Caco-2 (cell line): ENCODE data around the gene AGL. TPM values are rescaled to one million over a fixed set of nuclear protein-coding genes. Genes with fewer than 3 reads are reported as not detected.

Experiments used
- BruUV-seq: library from RNA; stranded (reverse); fragments of 400-500 nt; replicated peaks from 2 replicates; lab custom pipeline; 2021; lab: Mats Ljungman, UMichigan
- CTCF ChIA-PET: fragments of 300-600 bp; sonication (Branson Sonifier 250); formaldehyde crosslinking; loops from one replicate; lab custom pipeline; 2022; ENCODE audit warnings: antibody characterized with exemption; lab: Charles Lee
- POLR2A ChIA-PET: fragments of 300-600 bp; sonication (Branson Sonifier 250); formaldehyde crosslinking; loops from one replicate; lab custom pipeline; 2022; ENCODE audit warnings: antibody characterized with exemption; lab: Charles Lee
- DNase-seq, 2 experiments: peaks; one replicate each; pipeline versions ENCODE4 v3.0.0 to v3.0.0-alpha.2; 2020 to 2022
- H3K27me3 ChIP-seq: replicated peaks from 2 replicates; pipeline ENCODE4 v1.6.0; 2011; ENCODE audit warnings: low read length; ENCODE audit not compliant: control insufficient read depth, insufficient read depth
- H3K36me3 ChIP-seq: 2 replicates; pipeline ENCODE4 v1.5.1; 2011; ENCODE audit warnings: low read length; ENCODE audit not compliant: control insufficient read depth, insufficient read depth
- H3K4me1 ChIP-seq: fragments of 250-450 bp; sonication (Bioruptor Pico); 2 replicates; pipeline ENCODE4 v1.5.1; 2020; ENCODE audit warnings: mild to moderate bottlenecking
- H3K4me3 ChIP-seq: 2 replicates; pipeline ENCODE4 v1.5.1; 2011; ENCODE audit warnings: low read depth, mild to moderate bottlenecking, control low read depth, low read length
- H3K9me3 ChIP-seq: fragments of 250-450 bp; sonication (Bioruptor Pico); 2 replicates; pipeline ENCODE4 v1.5.1; 2020; ENCODE audit warnings: mild to moderate bottlenecking, moderate library complexity
- H3K27ac Mint-ChIP-seq: one replicate; pipeline ENCODE4 v1.8.0; 2022; ENCODE audit warnings: mixed read lengths; ENCODE audit not compliant: unreplicated experiment
- H3K27me3 Mint-ChIP-seq: one replicate; pipeline ENCODE4 v1.8.0; 2022; ENCODE audit warnings: mixed read lengths; ENCODE audit not compliant: insufficient read depth, unreplicated experiment
- H3K36me3 Mint-ChIP-seq: one replicate; pipeline ENCODE4 v1.8.0; 2022; ENCODE audit warnings: mild to moderate bottlenecking, mixed read lengths; ENCODE audit not compliant: insufficient read depth, unreplicated experiment
- H3K4me1 Mint-ChIP-seq: one replicate; pipeline ENCODE4 v1.8.0; 2022; ENCODE audit warnings: low read depth, mixed read lengths; ENCODE audit not compliant: unreplicated experiment
- H3K4me3 Mint-ChIP-seq: one replicate; pipeline ENCODE4 v1.8.0; 2022; ENCODE audit warnings: mild to moderate bottlenecking, moderate library complexity, mixed read lengths; ENCODE audit not compliant: unreplicated experiment
- H3K9me3 Mint-ChIP-seq: one replicate; pipeline ENCODE4 v1.8.0; 2022; ENCODE audit warnings: mixed read lengths; ENCODE audit not compliant: unreplicated experiment
- CTCF ChIP-seq, 2 experiments: fragments of 200-600 bp in 1 of 2; IDR thresholded peaks; 1 replicate in 1 of 2; 2 replicates in 1 of 2; pipeline versions ENCODE4 v1.5.1 to v1.8.0; 2011 to 2022; ENCODE audit warnings: antibody characterized with exemption in 1 of 2, control low read depth in 1 of 2, inconsistent platforms in 1 of 2, low read depth in 1 of 2, low read length in 1 of 2, mild to moderate bottlenecking in 1 of 2, moderate library complexity in 1 of 2; ENCODE audit not compliant: insufficient read depth in 1 of 2, severe bottlenecking in 1 of 2, unreplicated experiment in 1 of 2
- intact Hi-C: fragments of 100-400 bp; cut with micrococcal nuclease; formaldehyde crosslinking; loops from one replicate; pipeline ENCODE4 v1.10.0; 2022; ENCODE audit not compliant: unreplicated experiment
- total RNA-seq: library from RNA; stranded (reverse); gene quantifications from 2 replicates; pipeline ENCODE4 v1.2.3, GENCODE V29; 2022

AGL gene
- total RNA-seq, 1 experiment from 2014 or later, result 23.6 TPM

- no peak overlapping the region for H3K27ac Mint-ChIP-seq
- no TSS peak for BruUV-seq
- TF ChIP-seq CTCF (IDR thresholded peaks at IDR 0.05; ENCODE audit: insufficient read depth in 1 of 2, low read depth in 1 of 2, low read length in 1 of 2, severe bottlenecking in 1 of 2, unreplicated experiment in 1 of 2), result no peak
- ChIA-PET POLR2A (no interaction called here), CTCF (no interaction called here)
- Histone ChIP-seq H3K4me1 (no peaks in the 10 kb centered on the region), H3K27me3 (no peaks in the 10 kb centered on the region), H3K9me3 (no peaks in the 10 kb centered on the region), H3K36me3 (no peaks in the 10 kb centered on the region), H3K4me3 (no peak overlapping the region)
- DNase-seq, result no peak
- H3K4me1 Mint-ChIP-seq, result no peaks in the 10 kb centered on the region
- no peaks in the 10 kb centered on the region for H3K36me3 Mint-ChIP-seq
- H3K27me3 Mint-ChIP-seq, result no peaks in the 10 kb centered on the region
- no peaks in the 10 kb centered on the region for H3K9me3 Mint-ChIP-seq
- no peak overlapping the region for H3K4me3 Mint-ChIP-seq
- intact Hi-C loops, result no loop called here
Observed at GRCh38 chr1:99935534-99935933, 85.4 kb downstream of the AGL start.

- Mint-ChIP-seq H3K4me1 (no peaks in the 10 kb centered on the region), H3K27ac (no peak overlapping the region), H3K4me3 (no peak overlapping the region), H3K9me3 (no peaks in the 10 kb centered on the region), H3K36me3 (no peaks in the 10 kb centered on the region), H3K27me3 (no peaks in the 10 kb centered on the region)
- no TSS peak for BruUV-seq
- TF ChIP-seq CTCF (IDR thresholded peaks at IDR 0.05; ENCODE audit: insufficient read depth in 1 of 2, low read depth in 1 of 2, low read length in 1 of 2, severe bottlenecking in 1 of 2, unreplicated experiment in 1 of 2), result no peak
- CTCF ChIA-PET, result no interaction called here
- Histone ChIP-seq H3K4me1 (no peaks in the 10 kb centered on the region), H3K36me3 (no peaks in the 10 kb centered on the region), H3K4me3 (no peak overlapping the region), H3K27me3 (no peaks in the 10 kb centered on the region), H3K9me3 (no peaks in the 10 kb centered on the region)
- intact Hi-C loops, result no loop called here
- no peak for DNase-seq
- POLR2A ChIA-PET, result no interaction called here
Observed at GRCh38 chr1:99936071-99936470, 85.9 kb downstream of the AGL start.

- Mint-ChIP-seq H3K4me1 (peaks cover 10% of the 10 kb centered on the region), H3K4me3 (no peak overlapping the region), H3K9me3 (no peaks in the 10 kb centered on the region), H3K27me3 (no peaks in the 10 kb centered on the region), H3K27ac (no peak overlapping the region), H3K36me3 (no peaks in the 10 kb centered on the region)
- no peaks in the 10 kb centered on the region for H3K36me3 ChIP-seq
- no peak for DNase-seq
- H3K27me3 ChIP-seq, result no peaks in the 10 kb centered on the region
- BruUV-seq, result no TSS peak
- no peak overlapping the region for H3K4me3 ChIP-seq
- intact Hi-C loops, result no loop called here
- peaks cover 7% of the 10 kb centered on the region for H3K4me1 ChIP-seq
- CTCF ChIA-PET, result no interaction called here
- H3K9me3 ChIP-seq, result no peaks in the 10 kb centered on the region
- POLR2A ChIA-PET, result no interaction called here
- TF ChIP-seq CTCF (IDR thresholded peaks at IDR 0.05; ENCODE audit: insufficient read depth in 1 of 2, low read depth in 1 of 2, low read length in 1 of 2, severe bottlenecking in 1 of 2, unreplicated experiment in 1 of 2), result no peak
Observed at GRCh38 chr1:99942723-99943122, 92.6 kb downstream of the AGL start.
